Activated CD4-positive, alpha-beta T cell treated with anti-CD3 and anti-CD28 coated beads, Interleukin-2, amount 50 U/mL, for 1 hour (primary cell): ENCODE results near the gene CRY2.

Source experiments
- DNase-seq: peaks from one replicate; pipeline ENCODE4 v3.0.0-alpha.2; 2020

The CRY2 gene

DNA sequence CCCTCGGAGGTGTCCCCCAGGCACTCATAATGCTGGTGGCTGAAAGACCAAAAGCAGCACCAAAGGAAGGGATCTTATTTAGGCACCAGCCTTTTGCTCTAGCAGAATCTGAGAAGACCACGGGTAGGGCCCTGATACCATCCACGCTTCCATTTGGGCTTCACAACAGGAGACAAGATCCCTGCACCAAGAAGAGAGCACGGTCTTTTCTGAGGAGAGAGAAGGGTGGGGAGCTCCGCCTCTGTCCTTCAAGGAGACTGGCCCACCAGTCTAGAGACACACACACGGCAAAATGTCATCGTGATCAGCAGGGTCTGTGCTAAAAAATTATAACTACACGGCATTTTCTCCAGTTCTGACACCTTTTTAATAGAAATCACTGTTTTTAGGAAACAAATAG is 84.9 kb downstream of the CRY2 start:
- no peak for DNase-seq
